GM21576 (cell line): ENCODE measurements around the gene ELANE.
"Not testable (repeated sequence)": the region's sequence is repeated elsewhere in the genome, so short reads cannot be mapped to it uniquely, and the experiment has no call there.

Experiments used
- ATAC-seq: cut with Tn5 transposase; IDR thresholded peaks from one replicate; pipeline ENCODE4 v1.9.1; 2021; ENCODE audit warnings: mild to moderate bottlenecking, moderate library complexity; ENCODE audit not compliant: unreplicated experiment

Gene ELANE

DNA sequence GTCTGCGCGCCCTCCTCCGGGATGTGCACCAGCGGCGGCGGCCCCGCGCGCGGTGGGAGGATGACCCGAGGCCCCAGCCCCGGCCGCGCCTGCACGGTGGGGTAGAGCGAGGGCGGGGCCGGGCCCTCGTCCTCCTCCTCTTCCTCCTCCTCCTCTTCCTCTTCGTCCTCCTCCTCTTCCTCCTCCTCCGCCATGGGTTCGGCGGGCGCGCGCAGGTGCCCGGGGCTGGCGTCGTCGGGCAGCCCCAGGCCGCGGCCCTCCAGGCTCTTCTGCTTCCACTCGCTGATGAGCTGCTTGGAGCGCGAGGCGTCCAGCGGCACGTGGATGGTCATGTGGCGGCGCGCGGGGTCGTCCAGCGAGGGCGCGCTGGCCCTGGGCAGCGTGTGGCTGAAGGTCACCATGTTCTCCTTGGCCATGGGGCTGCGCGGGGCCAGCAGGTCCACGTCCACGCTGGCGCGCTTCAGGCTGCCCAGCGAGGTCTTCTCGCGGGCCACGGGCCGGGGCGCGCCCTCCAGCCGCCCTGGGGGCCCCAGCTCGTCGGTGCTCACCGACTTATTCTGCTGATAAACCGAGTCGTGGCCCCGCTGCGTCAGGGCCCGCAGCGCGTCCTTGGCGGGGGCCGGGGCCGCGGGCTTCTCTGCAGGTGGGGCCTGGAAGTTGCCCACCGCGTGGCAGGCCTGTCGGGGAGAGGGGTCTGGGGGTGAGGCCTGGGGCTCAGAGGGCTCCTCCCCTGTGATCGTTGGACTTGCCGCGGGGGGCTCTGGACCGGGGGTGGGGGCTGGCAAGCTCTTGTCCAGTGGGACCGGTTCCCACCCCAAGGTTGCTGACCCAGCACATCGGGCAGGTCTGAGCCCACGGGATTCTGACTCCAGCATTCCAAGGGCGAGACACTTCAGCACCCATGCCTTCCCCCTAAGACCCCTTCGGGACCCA is 38.6 kb upstream of the ELANE start:
- ATAC-seq: no peak

DNA sequence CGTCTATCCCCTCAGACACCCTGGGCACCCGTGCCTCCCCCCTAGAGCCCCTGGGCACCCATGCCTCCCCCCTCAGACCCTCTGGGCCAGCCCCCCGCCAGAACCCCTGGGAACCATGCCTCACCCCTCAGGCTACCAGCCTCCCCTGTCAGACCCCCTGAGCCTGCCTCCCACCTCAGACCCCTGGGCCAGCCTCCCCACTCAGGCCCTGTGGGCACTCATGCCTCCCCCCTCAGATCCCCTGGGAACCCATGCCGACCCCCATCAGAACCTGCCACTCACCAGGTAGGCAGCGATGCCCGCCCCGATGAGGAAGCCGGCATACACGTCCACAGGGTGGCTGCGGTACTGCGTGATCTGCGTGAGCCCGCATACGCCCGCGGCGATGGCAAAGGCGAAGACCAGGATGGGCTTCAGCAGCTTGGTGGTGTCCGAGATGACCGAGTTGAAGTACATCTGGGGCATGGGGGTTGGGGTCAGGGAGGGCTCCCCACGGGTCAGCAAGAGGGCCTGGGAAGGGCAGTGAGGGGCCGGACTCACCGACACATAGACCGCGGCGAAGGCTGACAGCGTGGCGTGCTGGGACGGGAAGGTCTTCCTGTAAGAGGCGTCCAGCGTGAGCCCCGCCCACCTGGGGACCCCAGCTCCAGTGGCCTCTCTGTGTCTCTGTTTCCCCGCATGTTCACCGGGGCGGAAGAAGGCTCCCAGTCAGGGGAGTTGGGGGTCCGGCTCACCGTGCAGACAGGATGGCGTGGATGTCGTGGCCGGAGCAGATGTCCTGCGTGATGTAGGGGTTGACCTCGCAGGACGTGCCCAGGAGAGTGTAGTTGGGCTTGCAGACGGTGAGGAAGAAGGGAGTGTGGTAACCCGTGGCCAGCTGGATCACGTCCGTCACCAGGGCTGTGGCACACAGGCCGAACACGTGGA is 37.7 kb upstream of the ELANE start:
- no peak for ATAC-seq

DNA sequence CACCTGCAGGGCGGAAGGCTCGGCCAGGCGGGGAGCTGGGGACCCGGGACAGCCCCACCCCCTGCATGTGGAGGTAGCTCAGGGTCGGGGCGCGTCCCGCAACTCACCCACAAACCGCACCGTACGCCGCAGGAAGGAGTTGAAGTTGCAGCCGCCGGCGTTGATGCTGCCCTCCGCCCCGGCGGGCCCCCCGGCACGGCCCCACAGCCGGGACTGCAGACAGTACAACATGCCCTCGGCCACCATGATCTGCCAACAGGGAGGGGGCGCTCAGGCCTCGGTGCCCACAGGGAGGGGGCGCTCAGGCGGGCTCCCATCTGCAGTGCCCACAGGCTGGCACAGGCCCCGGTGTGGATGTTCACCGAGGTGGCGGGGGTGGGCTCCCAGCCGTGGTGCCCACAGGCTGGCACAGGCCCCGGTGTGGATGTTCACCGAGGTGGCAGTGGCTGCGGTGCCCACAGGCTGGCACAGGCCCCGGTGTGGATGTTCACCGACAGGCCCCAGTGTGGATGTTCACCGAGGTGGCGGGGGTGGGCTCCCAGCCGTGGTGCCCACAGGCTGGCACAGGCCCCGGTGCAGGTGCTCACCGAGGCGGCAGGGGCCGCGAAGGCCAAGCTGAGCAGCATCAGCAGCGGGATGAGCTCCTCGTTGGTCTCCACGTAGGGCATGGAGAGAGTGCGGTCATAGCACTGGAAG is 36.9 kb upstream of the ELANE start:
- no peak for ATAC-seq

GRCh38 chr19:815775-816499 is 36.2 kb upstream of the ELANE start:
- no peak for ATAC-seq

DNA sequence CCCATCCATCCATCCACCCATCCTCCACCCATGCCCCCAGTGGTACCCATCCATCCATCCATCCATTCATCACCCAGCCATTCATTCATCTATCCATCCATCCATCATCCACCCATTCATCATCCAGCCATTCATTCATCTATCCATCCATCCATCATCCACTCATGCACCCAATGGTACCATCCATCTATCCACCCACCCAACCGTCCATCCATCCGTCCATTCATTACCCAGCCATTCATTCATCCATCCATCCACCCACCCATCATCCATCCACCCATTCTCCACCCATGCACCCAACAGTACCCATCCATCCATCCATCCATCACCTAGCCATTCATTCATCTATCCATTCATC is 35.6 kb upstream of the ELANE start:
- ATAC-seq: no peak

DNA sequence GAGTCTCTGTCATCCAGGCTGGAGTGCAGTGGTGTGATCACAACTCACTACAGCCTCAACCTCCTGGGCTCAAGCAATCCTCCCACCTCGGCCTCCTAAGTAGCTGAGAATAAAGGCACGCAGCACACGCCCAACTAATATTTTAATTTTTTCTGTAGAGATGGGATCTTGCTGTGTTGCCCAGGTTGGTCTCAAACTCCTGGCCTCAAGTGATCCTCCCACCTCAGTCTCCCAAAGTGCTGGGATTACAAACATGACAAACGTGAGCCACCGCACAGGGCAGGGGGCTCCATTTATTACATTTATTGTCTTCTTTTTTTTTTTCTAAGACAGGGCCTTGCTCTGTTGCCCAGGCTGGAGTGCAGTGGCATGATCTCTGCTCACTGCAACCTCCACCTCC is 31.9 kb upstream of the ELANE start:
- not testable (repeated sequence) for ATAC-seq

GRCh38 chr19:821231-821824 is 30.8 kb upstream of the ELANE start:
- no peak for ATAC-seq

DNA sequence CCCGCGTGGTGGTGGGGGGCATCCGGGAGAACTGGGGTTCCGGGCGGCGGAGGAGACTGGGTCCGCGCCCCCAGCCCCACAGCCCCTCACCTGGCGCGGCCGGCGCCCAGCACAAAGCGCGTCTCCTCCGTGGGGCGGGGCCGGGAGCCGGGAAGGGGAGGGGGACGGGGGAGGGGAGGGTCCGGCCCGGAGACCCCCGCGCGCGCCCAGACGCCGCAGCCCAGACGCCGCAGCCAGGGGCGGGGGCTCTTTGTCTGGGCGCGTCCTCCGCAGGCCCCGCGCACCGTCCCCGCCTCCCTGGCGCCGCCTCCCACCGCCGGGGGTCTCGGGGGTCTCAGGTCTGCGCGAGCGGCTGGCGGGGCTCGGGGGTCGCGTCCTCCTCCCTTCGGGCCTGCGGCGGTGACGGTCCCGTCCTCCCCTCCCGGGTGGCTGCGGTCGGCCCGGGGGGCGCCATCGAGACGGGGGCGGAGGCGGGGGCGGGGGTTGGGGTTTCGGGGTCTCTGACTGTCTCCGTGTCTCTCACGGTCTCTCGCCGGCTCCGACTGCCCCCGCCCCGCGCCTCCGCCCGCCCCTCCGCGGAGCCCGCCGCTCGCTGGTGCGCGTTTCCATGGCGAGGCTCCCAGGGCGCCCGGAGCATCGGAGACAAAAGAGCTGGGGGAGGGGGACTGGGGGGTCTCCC is 30.1 kb upstream of the ELANE start, which contains the start of gene PLPPR3:
TSS of gene PLPPR3 (minus strand) at position 131 of the 679 bp plus-strand sequence. CDS start 396 bp downstream, outside the sequence.
- ATAC-seq: no peak

DNA sequence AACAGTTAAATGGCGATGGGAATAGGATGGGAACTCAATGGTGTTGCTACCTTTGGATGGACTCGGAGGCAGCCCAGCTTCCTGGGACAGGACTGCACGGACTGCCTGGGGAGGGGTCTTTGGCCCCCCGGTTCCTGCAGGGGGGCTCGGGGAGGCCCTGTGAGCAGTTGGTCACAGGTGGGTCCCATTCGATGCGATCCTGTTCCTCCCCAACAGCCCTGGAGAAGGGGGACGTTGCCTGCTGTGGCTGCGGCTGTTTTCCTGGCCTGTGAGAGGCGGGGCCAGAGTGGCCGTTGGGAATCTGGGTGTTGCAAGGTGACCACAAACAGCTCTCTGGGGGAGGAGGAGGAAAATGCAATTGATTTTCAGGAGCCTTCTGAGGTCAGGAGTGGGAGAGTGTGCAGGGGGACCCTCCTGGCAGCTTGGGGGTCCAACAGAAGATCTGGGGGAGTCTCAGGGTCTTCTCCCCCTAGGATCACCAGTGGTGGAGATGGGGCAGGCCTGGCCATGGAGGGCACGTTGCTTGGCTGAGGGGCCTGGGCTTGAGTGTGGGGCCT is 28.5 kb upstream of the ELANE start:
- no peak for ATAC-seq

DNA sequence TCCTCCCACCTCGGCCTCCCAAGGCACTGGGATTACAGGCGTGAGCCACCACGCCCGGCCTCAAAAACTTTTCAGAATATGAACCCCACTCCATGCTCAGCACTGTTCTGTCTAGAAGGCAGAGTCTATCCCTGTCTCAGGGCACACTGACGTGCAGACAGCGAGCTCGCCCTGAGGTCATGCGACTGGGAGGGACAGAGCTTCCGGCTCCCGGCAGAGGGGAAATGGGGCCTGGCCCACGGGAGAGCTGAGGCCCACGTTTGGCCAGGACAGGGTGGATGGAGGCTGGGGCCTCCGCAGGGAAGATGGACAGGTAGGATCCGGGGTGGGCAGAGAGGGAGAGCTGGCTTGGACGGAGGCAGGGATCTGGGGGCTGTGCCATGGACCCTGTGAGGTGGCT is 27.2 kb upstream of the ELANE start:
- no peak for ATAC-seq

DNA sequence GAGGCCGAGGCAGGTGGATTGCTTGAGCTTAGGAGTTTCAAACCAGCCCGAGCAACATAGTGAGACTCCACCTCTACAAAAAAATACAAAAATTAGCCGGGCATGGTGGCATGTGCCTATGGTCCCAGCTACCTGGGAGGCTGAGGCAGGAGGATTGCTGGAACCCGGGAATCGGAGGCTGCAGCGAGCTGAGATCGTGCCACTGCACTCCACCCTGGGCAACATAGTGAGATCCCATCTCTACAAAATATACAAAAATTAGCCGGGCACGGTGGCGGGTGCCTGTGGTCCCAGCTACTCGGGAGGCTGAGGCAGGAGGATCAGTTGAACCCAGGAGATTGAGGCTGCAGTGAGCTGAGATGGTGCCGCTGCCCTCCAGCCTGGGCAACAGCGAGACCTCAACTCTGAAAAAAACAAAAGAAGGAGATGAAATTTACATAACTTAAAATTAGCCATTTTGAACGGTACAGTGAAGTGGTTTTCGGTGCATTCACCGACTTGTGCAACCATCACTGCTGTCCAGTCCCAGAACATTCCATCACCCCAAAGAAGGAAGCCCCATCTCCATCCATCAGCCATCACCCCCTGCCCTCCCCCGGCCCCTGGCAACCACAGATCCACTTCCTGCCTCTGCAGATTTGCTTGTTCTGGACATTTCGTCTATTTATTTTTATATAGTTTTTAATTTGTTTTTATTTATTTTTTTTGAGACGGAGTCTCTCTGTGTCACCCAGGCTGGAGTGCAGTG is 26.0 kb upstream of the ELANE start:
- no peak for ATAC-seq

DNA sequence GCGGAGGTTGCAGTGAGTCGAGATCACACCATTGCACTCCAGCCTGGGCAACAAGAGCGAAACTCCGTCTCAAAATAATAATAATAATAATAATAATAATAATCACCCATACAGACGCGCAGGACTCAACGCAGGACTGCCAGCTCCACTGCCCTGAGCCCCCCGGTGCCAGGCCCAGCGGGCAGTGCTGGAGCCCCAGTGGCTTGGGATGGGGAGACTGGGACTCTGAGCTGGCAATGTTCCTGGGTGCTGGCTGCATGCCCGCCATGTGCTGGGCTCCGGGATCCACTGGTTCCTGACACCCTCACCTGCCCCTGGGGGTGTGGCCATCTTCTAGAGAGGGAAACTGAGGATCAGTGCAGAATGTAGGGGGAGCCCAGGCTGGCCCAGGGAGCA is 24.8 kb upstream of the ELANE start:
- no peak for ATAC-seq

DNA sequence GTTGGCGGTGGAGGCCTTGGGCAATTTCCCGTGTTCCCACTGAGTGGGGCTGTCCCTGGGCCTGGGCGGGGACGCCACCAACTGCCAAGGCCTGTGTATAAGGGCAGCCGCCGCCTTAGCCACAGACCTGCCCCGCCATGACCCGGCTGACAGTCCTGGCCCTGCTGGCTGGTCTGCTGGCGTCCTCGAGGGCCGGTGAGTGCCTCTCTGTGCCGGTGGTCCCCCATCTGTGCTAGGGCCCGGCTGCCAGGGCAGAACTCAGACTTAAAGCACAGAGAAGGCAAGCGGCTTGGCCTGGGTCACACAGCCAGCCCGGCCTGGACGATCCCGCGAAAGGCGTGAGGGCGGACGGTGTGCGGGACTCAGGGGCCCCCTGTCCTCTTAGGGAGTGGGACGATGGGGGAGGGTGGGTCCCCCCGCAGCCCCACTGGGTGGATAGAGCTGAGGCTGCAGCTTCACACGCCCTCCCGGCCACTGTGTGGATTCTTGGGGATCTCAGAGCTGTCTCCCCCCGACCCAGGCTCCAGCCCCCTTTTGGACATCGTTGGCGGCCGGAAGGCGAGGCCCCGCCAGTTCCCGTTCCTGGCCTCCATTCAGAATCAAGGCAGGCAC is 24.3 kb upstream of the ELANE start, which contains the start of gene AZU1:
TSS of gene AZU1 (plus strand) at position 128 of the 612 bp plus-strand sequence. CDS start at position 138, 10 bp downstream.
- ATAC-seq: no peak

- ATAC-seq: no peak
These were observed 22.9 kb upstream of the ELANE start for GRCh38 chr19:829129-829758.

GRCh38 chr19:831407-832369 is 20.4 kb upstream of the ELANE start:
- no peak for ATAC-seq

GRCh38 chr19:834216-834615 is 17.9 kb upstream of the ELANE start:
- ATAC-seq: no peak
